Prostate gland (tissue), 2 donors: ENCODE results near the gene HECTD3.

Experiments
- CTCF ChIP-seq, 4 experiments: fragments of 200-600 bp in 2 of 4; fragments of 450-650 bp in 2 of 4; sonication (generic) in 2 of 4; IDR thresholded peaks; 1 replicate in 3 of 4; 2 replicates in 1 of 4; pipeline ENCODE4 v1.5.1; 2016 to 2019; ENCODE audit warnings: antibody characterized with exemption in 4 of 4, mild to moderate bottlenecking in 2 of 4, moderate library complexity in 2 of 4
- POLR2A ChIP-seq: fragments of 450-650 bp; IDR thresholded peaks from one replicate; pipeline ENCODE4 v1.6.1; 2016; ENCODE audit warnings: antibody characterized with exemption, mild to moderate bottlenecking

GRCh38 chr1:45023663-45024062 lies 12.5 kb upstream of the HECTD3 start:
- TF ChIP-seq CTCF (IDR thresholded peaks at IDR 0.05) (no peak), POLR2A (no peak)
